Omental fat pad (tissue), 4 donors: ENCODE results near the gene GALNT10. TPM values are rescaled to one million over a fixed set of nuclear protein-coding genes. Genes with fewer than 3 reads are reported as not detected.

Experiments used
- ATAC-seq: fragments of 150-250 bp; one replicate; pipeline ENCODE4 v1.9.1; 2016; ENCODE audit warnings: mild to moderate bottlenecking, moderate library complexity; ENCODE audit not compliant: low FRiP score
- DNase-seq: peaks from one replicate; pipeline ENCODE4 v3.0.0-alpha.2; 2019; ENCODE audit warnings: low spot score
- total RNA-seq, 4 donors: library from RNA; depleted of rRNA; stranded (reverse); fragments of >200 nt; gene quantifications; one replicate each; pipeline ENCODE4 v1.1.0, GENCODE V29; 2016
- TF ChIP-seq, protein P1 (sequence below), 3 donors: fragments of 450-650 bp; IDR thresholded peaks; one replicate each; pipeline ENCODE4 v1.5.1; 2016 to 2017; ENCODE audit warnings: antibody characterized with exemption in 3 of 3, mild to moderate bottlenecking in 3 of 3, moderate library complexity in 2 of 3

The GALNT10 gene
- total RNA-seq, 4 donors from 2014 or later: 21.3 to 49.7 (median 27.2) TPM

DNA sequence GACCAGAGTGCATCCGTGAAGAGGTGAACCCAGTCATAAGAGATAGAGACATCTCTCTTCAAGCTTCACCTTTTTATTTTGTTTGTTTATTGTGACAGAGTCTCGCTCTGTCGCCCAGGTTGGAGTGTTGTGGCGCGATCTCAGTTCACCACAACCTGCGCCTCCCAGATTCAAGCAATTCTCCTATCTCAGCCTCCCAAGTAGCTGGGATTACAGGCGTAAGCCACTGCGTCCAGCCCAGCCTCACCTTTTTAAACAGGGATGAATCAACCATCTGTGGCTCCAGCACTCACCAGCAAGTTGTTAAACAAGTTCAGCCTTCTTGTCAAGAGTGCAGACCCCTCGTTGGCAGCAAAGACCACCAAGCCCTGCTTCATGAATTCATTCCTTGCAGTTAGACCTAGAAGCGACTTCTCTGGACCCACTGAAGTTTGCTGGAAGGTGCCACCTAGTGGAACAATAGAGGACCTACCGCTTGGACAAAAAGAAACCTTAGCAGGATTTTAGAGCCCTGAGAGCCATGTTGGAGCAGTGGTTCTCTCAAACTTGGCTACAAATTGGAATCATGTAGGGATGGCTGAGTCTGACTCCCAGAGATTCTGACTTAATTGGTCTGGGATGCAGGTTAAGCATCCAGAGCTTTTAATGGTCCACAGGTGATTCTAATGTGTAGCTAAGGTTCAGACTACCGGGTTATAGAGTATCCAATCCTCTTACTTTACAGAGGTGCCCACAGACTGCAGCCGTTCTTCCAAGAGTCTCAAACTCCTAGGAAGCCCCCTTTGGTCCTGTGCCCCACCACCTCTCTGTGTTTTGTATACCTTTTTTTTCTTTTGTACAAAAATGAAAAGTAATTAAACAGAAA lies 10.5 kb upstream of the GALNT10 start:
- TF ChIP-seq, protein P1, sequence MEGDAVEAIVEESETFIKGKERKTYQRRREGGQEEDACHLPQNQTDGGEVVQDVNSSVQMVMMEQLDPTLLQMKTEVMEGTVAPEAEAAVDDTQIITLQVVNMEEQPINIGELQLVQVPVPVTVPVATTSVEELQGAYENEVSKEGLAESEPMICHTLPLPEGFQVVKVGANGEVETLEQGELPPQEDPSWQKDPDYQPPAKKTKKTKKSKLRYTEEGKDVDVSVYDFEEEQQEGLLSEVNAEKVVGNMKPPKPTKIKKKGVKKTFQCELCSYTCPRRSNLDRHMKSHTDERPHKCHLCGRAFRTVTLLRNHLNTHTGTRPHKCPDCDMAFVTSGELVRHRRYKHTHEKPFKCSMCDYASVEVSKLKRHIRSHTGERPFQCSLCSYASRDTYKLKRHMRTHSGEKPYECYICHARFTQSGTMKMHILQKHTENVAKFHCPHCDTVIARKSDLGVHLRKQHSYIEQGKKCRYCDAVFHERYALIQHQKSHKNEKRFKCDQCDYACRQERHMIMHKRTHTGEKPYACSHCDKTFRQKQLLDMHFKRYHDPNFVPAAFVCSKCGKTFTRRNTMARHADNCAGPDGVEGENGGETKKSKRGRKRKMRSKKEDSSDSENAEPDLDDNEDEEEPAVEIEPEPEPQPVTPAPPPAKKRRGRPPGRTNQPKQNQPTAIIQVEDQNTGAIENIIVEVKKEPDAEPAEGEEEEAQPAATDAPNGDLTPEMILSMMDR (IDR thresholded peaks at IDR 0.05): peak in 1 of 3 donors; percentile 42
- ATAC-seq: peak; percentile 58
- no peak for DNase-seq

DNA sequence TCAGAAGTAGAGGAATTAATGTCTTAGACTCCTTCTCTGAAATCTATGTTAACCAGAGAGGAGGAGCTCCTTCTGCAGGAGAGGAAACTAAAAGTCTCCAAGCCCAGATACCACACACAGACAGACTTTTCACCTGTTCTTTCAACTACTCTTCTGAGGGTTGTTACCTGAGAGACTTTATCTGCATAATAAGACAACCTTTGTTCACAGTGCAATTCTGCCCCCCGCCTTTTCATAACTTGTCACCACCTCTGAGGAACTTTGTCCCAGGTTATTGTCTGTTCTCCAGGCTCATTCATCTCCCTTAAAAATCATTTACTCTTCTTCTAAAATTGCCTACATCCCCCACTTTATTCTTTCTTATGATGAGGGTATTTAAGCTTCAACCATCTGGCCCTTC lies 9.4 kb upstream of the GALNT10 start:
- no peak for DNase-seq
- ATAC-seq: no peak

DNA sequence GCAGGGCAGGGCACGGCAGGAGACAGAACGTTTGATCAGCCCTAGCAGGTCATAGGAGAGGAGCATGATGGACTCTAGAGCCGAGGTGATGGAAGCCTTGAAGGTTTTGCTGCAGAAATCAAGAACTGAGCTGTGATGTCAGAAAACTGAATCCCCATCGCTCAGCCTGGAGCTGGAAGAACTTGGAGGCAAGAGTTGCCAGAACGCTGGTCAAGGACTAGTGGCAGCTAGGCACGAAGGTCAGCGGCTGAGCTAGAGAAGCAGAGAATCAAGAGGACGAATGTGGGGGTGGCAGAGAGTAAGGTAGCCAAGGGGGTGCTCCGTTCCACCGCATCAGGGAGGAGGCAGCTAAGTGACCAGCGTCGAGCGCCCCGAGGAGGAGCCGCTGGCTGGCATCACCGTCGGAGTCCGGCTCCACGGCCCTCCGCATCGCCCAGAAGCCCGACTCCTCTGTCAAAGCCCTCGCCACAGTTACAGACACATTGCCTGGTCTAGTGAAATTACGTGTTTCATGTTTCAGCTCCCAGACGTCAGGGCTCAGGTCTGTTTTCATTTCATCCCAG lies 1.2 kb upstream of the GALNT10 start:
- DNase-seq (no peak), ATAC-seq (peak; percentile 11)
- TF ChIP-seq, protein P1 (IDR thresholded peaks at IDR 0.05): no peak

More for the DNA sequence above, 9.4 kb upstream of the GALNT10 start:
- TF ChIP-seq, protein P1 (IDR thresholded peaks at IDR 0.05): no peak

DNA sequence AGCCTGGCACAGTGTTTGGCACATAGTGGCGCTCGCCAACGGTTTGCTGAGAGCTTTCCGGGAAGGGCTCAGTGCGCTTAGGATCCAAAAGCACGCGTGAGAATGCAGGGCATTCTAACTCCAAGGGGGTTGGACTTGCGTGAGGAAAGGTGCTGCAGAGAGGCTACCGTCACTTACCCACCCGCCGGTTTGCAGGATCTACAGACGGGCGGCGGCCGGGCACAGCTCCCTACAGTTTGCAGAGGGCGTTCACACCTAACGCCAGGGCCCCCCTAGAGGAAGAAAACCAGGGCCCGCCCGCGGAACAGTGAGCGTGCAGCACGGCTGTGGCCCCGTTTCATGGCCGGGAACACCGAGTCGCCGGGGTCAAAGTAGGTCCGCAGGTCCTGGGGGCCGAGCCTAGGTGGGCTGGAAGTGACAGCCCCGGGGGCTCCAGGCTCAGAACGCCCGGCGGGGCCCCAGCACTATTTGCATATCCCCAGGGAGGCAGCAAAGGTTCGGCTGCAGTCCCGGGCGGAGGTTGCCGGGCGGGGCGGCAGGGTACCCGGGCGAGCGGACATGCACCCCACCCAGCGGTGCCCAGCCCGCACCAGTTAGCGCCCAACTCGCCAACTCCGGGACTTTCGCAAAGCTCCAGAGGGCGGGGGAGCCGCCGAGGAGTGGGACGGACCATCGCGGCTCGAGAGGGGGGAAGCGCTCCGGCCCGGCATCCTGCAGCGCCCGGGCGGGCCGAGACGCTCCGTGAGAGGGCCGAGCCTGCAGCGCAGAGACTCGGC lies 526 bp upstream of the GALNT10 start:
- TF ChIP-seq, protein P1 (IDR thresholded peaks at IDR 0.05): no peak
- ATAC-seq: peak; percentile 94
- no peak for DNase-seq

DNA sequence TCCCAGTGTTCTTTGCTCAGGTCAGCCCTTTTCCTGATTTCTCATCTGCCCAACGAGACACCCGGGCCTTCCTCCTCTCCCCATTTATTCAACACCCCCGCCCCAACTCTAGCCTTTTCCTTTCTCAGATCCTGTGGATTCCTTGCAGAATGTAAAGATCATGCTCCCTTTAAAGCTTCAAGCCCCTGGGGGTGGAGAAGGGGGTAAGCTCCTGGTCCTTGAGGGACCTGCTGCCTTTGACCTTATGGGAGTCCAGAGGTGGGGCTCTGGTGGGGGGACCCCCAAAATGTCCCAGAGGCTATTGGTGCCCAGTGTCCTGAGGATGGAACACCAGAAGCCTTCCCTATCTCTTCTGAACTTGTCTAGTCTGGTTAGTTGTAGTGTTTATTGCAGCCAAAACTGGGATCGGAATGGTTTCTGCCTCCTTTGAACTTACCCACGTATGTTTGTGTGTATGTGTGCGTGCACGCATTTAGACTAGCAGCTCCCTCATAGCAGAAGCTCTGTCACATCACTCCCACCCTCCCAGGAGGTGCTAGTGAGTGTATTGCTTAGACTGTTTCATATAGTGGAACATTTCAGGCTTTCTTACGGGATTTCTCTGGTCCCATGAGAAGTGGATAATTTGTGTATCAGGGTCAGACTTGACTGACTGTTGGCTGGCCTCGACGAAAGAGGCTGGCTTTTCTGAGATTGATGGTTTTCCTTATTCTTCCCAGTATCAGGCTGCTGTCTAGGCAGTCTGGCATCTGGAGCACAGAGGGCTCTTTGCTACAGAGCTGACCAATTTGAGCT lies 1.1 kb downstream of the GALNT10 start:
- TF ChIP-seq, protein P1 (IDR thresholded peaks at IDR 0.05): no peak
- DNase-seq (no peak), ATAC-seq (no peak)

DNA sequence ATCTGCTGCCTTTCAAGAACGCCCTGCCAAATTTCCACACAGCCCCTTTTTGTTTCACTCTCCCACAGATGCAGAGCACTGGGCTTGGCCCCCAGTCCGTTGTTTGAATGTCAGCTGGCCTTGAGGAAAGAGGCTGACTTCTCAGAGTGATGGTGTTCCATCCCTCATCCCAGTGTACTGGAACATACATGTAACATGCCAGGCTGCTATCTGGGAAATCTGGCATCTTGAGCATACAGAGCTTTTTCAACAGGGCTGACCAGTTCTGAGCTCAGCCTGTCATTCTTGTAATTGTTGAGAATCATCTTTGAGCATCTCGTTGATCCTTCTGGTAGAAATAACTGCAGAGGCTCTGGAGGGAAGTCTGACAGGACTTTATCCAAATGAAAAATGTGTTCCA lies 2.8 kb downstream of the GALNT10 start:
- ATAC-seq: no peak
- TF ChIP-seq, protein P1 (IDR thresholded peaks at IDR 0.05): no peak
- DNase-seq: no peak
